Muscle layer of duodenum (tissue), 2 donors: Measurements from ENCODE around the gene ZBTB39.
"Not testable (repeated sequence)": the region's sequence is repeated elsewhere in the genome, so short reads cannot be mapped to it uniquely, and the experiment has no call there.

Experiments
- H3K27ac ChIP-seq: one replicate; pipeline ENCODE4 v1.7.0; 2013; ENCODE audit warnings: mild to moderate bottlenecking, low read length
- H3K27me3 ChIP-seq: one replicate; pipeline ENCODE4 v1.7.0; 2013; ENCODE audit warnings: low read depth, mild to moderate bottlenecking, control low read depth, low read length
- H3K36me3 ChIP-seq, 2 donors: one replicate each; pipeline ENCODE4 v1.7.0; 2013; ENCODE audit warnings: low read length in 2 of 2, control low read depth in 1 of 2, mild to moderate bottlenecking in 1 of 2; ENCODE audit not compliant: insufficient read depth in 2 of 2, control insufficient read depth in 1 of 2
- H3K4me1 ChIP-seq, 2 donors: one replicate each; pipeline ENCODE4 v1.7.0; 2013; ENCODE audit warnings: low read length in 2 of 2, mild to moderate bottlenecking in 2 of 2, control low read depth in 1 of 2, moderate library complexity in 1 of 2; ENCODE audit not compliant: insufficient read depth in 2 of 2, control insufficient read depth in 1 of 2
- H3K4me3 ChIP-seq, 2 donors: one replicate each; pipeline ENCODE4 v1.7.0; 2013; ENCODE audit warnings: low read length in 2 of 2, low read depth in 1 of 2, mild to moderate bottlenecking in 1 of 2
- H3K9me3 ChIP-seq, 2 donors: one replicate each; pipeline ENCODE4 v1.7.0; 2013; ENCODE audit warnings: low read length in 2 of 2, control low read depth in 1 of 2, mild to moderate bottlenecking in 1 of 2; ENCODE audit not compliant: control insufficient read depth in 1 of 2
- donor health status: healthy.

ZBTB39 gene

GRCh38 chr12:57005980-57006808 lies at the start of gene ZBTB39:
TSS of gene ZBTB39 (minus strand) at chr12:57006546. CDS start at chr12:57004917, 1,629 bp downstream.
- H3K4me1 ChIP-seq, result peaks cover 21 to 38% of the 10 kb centered on the region in 2 donors
- peak within 1 kb of the TSS; percentile 56 for H3K27ac ChIP-seq
- peaks cover 24 to 32% of the 10 kb centered on the region in 2 donors for H3K36me3 ChIP-seq
- H3K4me3 ChIP-seq, result peak within 1 kb of the TSS; percentile 78 to 85
- no peaks in the 10 kb centered on the region for H3K27me3 ChIP-seq
- H3K9me3 ChIP-seq, result no peaks in the 10 kb centered on the region

GRCh38 chr12:57055824-57056223 lies 49.5 kb upstream of the ZBTB39 start:
- H3K27me3 ChIP-seq, result no peaks in the 10 kb centered on the region
- peaks cover 0 to 21% of the 10 kb centered on the region in 2 donors for H3K4me1 ChIP-seq
- no peak overlapping the region for H3K4me3 ChIP-seq
- H3K36me3 ChIP-seq, result peaks cover 10 to 14% of the 10 kb centered on the region in 2 donors
- H3K27ac ChIP-seq, result peak overlapping the region; percentile 78
- H3K9me3 ChIP-seq, result no peaks in the 10 kb centered on the region

GRCh38 chr12:57053901-57054300 lies 47.6 kb upstream of the ZBTB39 start:
- peaks cover 0 to 21% of the 10 kb centered on the region in 2 donors for H3K4me1 ChIP-seq
- H3K36me3 ChIP-seq, H3K27me3 ChIP-seq, H3K27ac ChIP-seq, H3K9me3 ChIP-seq, H3K4me3 ChIP-seq: not testable (repeated sequence)

GRCh38 chr12:57053146-57053545 lies 46.8 kb upstream of the ZBTB39 start:
- H3K4me3 ChIP-seq, H3K9me3 ChIP-seq, H3K36me3 ChIP-seq, H3K27ac ChIP-seq, H3K27me3 ChIP-seq: not testable (repeated sequence)
- peaks cover 0 to 21% of the 10 kb centered on the region in 2 donors for H3K4me1 ChIP-seq

GRCh38 chr12:57051011-57051410 lies 44.7 kb upstream of the ZBTB39 start:
- Histone ChIP-seq H3K27me3 (no peaks in the 10 kb centered on the region), H3K4me3 (no peak overlapping the region), H3K27ac (no peak overlapping the region), H3K9me3 (no peaks in the 10 kb centered on the region), H3K4me1 (peaks cover 0 to 5% of the 10 kb centered on the region in 2 donors), H3K36me3 (no peaks in the 10 kb centered on the region)

GRCh38 chr12:57049890-57050289 lies 43.5 kb upstream of the ZBTB39 start, which contains the start of gene MYO1A:
TSS of gene MYO1A (minus strand) at chr12:57050129. CDS start at chr12:57048323, 1,806 bp downstream.
- Histone ChIP-seq H3K27ac (peak within 1 kb of the TSS; percentile 36), H3K27me3 (no peaks in the 10 kb centered on the region), H3K9me3 (no peaks in the 10 kb centered on the region), H3K4me3 (peak within 1 kb of the TSS in 1 of 2 donors; percentile 40), H3K4me1 (no peaks in the 10 kb centered on the region), H3K36me3 (no peaks in the 10 kb centered on the region)

GRCh38 chr12:57049119-57049446 lies 42.7 kb upstream of the ZBTB39 start:
- Histone ChIP-seq H3K36me3 (no peaks in the 10 kb centered on the region), H3K27me3 (no peaks in the 10 kb centered on the region), H3K4me1 (no peaks in the 10 kb centered on the region), H3K9me3 (no peaks in the 10 kb centered on the region), H3K27ac (peak overlapping the region; percentile 36), H3K4me3 (peak overlapping the region in 1 of 2 donors; percentile 40)

GRCh38 chr12:57048423-57049118 lies 42.2 kb upstream of the ZBTB39 start:
- Histone ChIP-seq H3K27me3 (no peaks in the 10 kb centered on the region), H3K36me3 (no peaks in the 10 kb centered on the region), H3K4me3 (peak overlapping the region in 1 of 2 donors; percentile 40), H3K4me1 (no peaks in the 10 kb centered on the region), H3K27ac (peak overlapping the region; percentile 36), H3K9me3 (no peaks in the 10 kb centered on the region)

GRCh38 chr12:57047981-57048380 lies 41.6 kb upstream of the ZBTB39 start:
- H3K27me3 ChIP-seq, result no peaks in the 10 kb centered on the region
- H3K27ac ChIP-seq, result no peak overlapping the region
- H3K36me3 ChIP-seq, result no peaks in the 10 kb centered on the region
- H3K4me1 ChIP-seq, result no peaks in the 10 kb centered on the region
- H3K4me3 ChIP-seq, result peak overlapping the region in 1 of 2 donors; percentile 40
- no peaks in the 10 kb centered on the region for H3K9me3 ChIP-seq

- Histone ChIP-seq H3K4me3 (peak overlapping the region in 1 of 2 donors; percentile 40), H3K27me3 (no peaks in the 10 kb centered on the region), H3K9me3 (no peaks in the 10 kb centered on the region), H3K36me3 (no peaks in the 10 kb centered on the region), H3K27ac (no peak overlapping the region), H3K4me1 (no peaks in the 10 kb centered on the region)
Measured at GRCh38 chr12:57046947-57047890, 40.9 kb upstream of the ZBTB39 start.
